GM18868 (cell line): ENCODE results near the gene TPM4.
"Not testable (repeated sequence)": the region's sequence is repeated elsewhere in the genome, so short reads cannot be mapped to it uniquely, and the experiment has no call there.

ENCODE experiments used
- ATAC-seq: cut with Tn5 transposase; IDR thresholded peaks from one replicate; pipeline ENCODE4 v1.9.1; 2021; ENCODE audit warnings: mild to moderate bottlenecking, moderate library complexity; ENCODE audit not compliant: unreplicated experiment

Gene TPM4

DNA sequence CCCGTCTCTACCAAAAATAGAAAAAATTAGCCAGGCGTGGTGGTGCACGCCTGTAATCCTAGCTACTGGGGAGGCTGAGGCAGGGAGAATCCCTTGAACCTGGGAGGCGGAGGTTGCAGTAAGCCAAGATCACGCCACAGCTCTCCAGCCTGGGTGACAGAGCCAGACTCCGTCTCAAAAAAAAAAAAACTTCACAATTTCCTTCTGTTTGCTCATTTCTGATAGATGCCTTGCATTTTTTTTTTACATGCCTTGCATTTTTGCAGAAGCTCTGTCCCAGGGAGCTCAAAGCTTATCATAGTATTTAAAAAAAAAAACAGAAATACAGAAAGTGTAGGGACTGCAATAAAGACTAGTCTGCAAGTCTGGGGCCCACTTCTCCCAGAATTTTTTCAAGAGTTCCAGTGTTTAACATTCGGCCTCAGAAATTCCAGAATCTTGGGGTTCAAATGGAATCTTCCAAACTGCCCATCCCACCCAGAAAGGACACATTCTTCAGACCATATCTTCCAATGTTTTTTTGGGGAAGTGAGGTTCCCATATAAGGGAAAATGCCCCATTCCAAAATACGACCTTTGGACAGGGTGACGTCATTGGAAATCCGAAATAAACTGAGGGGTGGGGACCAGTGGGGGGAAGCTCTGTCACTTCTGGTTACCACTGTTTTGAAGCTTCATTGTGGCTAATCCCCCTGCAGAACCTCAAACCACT is 18.2 kb downstream of the TPM4 start:
- no peak for ATAC-seq

DNA sequence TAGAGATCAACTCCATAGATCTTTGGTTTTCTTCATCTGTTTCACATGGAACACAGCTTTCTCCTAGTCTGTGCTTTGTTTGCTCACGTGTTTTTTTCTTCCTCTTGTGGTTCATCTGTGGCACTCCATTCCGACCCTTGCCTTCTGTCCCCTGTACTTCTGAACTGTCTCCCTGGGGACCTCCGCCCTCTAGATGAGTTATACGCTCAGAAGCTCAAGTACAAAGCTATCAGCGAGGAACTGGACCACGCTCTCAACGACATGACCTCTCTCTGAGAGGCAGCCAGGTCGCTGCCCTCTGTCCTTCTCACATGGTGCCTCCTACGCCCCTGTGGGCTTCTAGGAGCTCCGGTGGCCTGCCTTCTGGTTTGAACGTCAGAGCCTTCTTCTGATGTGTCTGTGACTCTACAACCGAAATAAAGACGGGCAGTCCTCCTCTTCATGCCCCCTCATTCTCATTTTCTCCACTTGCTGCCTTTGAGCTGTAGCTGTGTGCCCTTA is 18.8 kb downstream of the TPM4 start:
- no peak for ATAC-seq

DNA sequence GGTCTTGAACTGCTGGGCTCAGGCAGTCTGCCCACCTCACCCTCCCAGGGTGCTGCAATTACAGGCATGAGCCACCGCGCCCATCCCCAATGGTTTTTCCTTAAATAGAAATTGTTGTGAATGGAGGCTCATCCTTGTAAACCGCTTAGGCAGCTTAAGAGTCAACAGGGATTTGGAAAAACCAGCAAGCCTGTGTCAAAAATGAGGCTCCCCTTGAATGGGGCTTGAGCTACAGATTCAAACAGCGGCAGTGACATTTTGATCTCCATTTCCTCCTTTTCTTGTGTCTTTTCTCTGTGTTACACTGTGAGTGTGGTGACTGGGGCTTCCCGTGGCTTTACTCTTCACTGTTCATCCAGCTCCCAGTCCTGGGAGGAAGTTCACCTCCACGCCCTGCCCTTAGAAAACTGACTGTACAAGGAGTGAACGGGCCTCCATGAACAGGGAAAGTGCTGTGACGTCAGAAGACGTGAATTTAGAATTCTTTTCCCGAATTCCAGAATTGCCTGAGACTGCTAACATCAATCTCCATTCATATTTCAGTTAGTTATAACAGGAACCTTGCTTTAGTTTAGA is 20.1 kb downstream of the TPM4 start:
- no peak for ATAC-seq

DNA sequence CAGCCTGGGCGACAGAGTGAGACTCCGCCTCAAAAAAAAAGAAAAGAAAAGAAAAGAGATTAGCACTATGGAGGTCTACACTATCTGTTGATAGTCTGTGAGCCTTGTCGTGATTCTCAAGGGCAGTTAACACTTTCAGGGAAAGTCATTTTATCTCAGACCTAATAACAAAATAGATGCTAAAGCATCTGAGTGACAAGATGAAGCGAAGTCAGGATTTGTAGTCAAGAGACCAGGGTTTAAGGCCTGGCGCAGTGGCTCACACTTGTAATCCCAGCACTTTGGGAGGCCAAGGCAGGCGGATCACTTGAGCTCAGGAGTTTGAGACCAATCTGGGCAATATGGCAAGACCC is 22.1 kb downstream of the TPM4 start:
- ATAC-seq = no peak

DNA sequence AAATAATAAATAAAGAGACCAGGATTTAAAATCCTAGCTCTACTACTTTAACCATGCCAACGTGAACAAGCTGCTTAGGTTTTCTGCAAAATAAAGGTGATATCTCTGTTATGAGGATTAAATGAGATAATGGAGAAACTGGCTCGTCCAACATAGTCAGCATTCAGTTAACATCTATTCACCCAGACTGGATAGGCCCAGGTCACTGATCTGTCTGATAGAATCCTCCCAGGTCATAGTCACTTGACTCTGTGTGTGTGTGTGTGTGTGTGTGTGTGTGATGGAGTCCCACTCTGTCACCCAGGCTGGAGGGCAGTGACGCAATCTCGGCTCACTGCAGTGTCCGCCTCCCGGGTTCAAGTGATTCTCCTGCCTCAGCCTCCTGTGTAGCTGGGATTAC is 22.5 kb downstream of the TPM4 start:
- ATAC-seq = no peak

DNA sequence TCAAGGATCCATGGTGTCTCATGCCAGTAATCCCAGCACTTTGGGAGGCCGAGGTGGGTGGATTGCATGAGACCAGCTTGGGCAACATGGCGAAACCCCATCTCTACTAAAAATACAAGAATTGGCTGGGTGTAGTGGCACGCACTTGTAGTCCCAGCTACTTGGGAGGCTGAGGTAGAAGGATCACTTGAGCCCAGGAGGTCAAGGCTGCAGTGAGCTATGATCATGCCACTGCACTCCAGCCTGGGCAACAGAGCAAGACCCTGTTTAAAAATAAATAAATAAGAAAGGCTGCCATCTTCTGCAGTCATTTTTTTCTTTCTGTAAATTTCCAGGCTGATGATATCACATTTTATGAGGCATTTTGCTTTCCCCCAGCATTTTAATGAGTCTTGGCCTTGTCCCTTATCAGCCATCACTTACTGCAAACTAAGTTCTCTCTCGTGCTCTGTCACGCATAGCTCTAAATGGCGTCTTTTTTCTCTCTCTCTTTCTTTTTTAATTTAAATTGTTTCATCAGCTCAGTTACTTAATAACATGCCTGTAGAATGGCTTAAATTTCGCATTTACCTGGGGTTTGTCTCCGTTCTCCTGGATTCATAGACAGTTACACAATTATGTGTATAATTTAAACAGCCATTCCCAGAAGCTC is 23.1 kb downstream of the TPM4 start:
- not testable (repeated sequence) for ATAC-seq

DNA sequence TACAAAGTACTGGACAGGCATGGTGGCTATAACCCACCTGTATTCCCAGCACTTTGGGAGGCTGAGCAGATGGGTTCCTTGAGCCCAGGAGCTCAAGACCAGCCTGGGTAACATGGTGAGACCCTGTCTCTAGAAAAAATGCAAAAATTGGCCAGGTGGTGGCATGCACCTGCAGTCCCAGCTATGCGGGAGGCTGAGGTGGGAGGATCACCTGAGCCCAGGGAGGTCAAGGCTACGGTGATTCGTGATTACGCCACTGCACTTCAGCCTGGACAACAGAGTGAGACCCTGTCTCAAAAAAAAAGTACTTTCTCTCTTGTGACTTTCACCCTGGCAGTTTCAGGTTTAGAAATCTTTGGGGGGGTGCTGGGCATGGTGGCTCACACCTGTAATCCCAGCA is 24.2 kb downstream of the TPM4 start:
- no peak for ATAC-seq

DNA sequence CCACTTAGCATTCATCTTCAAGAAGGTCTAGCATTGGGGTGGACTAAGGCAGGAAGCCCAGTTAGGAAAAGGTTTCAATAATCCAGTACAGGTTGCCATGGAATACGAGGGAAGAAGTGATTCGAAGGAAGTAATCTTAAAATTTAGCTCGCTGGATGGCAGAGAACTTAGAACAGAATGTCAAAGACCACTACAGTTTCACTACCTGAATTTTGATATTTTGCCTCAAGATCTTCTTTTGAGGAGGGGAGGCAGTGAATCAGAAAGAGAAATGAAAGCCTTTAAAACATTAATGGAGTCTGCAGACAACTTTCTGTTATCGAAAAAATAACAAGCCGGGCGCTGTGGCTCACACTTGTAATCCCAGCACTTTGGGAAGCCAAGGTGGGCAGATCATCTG is 28.4 kb downstream of the TPM4 start:
- ATAC-seq = no peak

DNA sequence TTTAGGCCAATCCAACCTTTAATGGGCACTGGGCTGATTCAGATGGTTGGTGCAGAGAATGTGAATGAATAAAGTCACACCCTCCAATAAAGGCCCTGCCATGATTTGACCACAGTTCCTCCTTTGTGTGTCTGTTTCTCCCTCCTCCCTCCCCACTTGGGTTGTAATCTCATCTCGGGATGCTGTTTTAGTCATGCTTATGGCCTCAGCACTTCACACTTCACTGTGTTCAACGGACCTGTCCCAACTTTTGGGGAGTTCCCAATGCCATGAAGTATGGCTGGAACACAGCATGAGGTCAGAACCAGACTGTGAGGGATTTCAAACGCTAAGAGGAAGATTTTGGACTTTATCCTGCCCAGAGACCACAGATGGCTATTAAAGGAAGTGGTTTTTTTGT is 29.8 kb downstream of the TPM4 start:
- ATAC-seq = no peak

DNA sequence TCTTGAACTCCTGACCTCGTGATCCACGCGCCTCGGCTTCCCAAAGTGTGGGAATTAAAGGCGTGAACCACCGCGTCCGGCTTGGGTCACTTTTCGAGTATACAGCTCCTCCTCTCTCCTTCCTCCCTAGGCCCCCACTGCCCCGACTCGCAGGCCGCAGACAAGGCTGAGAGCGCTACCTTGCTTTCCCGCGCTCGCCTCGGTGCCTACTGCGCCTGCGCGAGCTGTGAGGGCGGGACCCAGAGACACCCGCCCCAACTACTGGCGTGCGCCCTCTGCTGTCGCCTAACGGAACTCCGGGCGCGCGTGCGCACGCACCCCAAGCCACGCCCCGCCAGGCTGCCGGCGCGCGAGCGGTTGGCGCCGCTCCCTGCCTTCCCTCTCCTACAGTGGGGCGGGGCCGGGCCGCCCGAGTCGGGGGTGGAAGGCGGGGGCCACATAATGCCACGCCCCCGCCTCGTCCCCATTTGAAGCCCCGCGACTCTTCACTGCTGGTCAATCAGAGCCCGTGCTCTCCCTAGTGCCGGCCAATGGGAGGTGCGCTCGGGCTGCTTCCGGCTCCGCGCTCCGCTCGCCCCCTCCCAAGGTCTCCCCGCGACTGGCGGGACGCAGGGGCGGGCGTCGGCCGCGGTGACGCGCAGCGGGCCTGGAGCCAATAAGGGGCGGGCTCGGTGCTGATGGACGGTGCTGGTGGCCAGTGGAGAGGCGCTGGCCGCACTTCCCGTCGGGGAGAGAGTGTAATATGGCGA is 35.0 kb downstream of the TPM4 start, which contains the start of gene RAB8A:
TSS of gene RAB8A (plus strand) at position 730 of the 749 bp plus-strand sequence. CDS start at position 743, 13 bp downstream.
- ATAC-seq = peak; percentile 89

DNA sequence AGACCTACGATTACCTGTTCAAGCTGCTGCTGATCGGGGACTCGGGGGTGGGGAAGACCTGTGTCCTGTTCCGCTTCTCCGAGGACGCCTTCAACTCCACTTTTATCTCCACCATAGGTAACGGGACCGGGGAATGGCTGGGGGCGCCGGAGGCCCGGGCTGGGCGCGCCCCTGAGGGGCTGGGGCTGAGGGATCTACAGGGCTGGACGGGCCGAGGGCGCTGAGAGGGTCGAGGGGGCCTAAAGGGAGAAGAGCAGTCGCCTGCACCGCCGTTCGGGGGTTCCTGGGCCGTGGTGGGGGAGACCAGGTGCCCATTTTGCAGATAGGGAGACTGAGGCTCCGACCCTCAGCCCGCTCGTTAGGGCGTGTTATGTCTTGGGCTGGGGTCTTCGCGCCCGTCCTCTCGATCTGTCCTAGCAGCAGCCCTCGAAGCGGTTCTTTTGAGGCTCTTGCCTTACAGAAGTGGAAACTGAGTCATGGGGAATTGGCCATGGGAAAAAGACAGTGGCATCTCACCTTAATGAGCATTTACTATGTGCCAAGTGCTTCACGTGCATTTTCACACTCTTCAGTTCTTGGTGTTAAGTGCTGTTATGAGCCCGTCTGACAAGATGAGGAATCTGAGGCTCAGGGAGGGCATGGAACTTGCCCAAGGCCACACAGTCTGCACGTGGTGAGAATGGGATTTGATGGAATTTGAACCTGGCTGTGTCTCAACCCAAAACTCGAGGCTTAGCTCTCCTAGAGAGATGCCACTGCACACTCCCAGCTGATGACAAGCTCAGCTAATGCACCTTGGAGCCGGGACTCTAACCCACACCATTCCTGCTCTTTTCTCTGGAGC is 35.8 kb downstream of the TPM4 start:
- no peak for ATAC-seq

DNA sequence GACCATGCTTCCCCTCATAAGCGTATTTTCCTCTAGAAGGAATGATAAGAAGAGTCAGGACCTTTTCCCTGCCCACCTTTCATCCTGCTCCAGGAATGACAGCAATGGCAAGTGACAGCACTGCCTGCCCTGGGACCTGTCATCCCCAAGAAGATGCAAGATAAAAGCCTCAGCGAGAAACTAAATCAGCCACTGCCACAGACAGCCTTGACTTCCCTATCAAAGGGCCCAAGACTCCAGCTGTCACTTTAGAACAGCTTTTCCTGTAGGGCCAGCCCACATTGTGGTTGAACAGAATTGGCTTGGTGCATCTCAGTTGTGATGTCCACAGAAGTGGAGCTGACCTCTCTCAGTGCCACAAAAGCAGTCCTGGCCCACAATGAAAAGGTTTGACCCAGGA is 36.5 kb downstream of the TPM4 start:
- ATAC-seq = no peak

DNA sequence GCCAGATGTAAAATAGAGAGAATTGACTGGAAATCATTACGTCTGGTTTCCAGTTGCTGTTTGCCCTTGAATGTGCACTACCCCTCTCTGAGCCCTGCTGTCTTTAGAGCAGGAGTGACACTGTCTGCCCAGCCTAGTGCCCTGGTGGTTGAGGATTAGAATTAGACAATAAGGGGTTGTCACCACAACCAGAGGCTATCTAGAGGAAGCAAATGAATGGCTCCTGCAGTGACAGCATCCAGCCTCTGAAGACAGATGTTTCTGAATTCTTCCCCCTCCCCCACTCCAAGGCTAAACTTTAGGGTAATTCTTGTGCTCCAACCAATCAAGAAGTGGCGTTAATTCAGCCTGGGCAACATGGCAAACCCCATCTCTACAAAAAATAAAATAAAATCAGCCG is 37.4 kb downstream of the TPM4 start:
- ATAC-seq = no peak

DNA sequence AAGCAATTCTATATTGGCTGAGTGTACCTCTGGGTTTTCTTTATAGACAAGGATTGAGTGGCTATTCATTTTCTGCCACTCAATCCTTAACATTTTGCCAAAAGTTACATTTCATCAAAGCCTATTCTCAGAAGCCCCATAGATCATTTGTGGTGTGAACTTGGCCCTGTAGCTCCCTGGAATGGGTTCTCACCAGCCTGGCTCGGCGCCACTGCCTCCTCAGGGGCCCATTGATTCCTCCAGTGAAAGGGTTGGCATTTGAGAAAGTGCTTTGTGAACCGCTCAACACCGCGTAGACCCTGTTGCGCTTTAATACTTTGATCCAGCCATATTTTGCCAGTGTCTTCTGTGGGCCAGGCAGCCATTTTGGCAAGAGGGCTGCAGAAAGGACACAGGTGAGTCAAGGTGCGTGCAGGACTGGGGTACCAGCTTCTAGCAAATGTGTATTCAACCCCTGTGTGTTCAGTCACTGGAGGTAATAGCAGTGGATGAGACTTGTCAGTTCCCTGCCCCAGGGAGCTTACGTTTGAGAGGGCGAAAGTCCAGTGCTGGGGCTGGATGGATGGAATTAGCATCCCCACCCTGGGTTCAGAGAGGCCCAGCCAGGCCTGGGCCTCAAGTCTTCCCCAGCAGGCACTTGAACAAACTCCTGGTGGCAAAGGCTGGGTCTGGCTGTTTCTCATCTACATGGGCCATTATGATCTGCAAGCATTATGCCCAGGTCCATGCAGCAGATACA is 39.2 kb downstream of the TPM4 start:
- no peak for ATAC-seq

DNA sequence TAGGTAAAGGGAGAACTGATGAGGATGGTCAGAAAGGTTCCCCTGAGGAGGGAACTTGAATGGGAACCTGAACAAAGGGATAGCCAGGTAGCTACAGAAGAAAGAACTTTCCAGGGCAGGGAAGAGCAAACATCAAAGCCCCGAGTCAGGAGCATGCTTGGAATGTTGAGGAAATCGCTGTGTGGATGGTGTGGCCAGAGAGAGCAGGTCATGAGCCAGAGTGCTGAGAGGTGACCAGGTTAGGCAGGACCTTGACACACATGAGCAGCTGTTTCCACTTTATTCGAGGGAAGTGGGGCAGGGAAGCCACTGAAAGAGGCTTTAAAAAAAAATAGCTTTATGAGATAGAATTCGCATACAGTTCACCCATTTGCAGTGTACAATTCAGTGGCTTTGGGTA is 39.8 kb downstream of the TPM4 start:
- ATAC-seq = no peak

DNA sequence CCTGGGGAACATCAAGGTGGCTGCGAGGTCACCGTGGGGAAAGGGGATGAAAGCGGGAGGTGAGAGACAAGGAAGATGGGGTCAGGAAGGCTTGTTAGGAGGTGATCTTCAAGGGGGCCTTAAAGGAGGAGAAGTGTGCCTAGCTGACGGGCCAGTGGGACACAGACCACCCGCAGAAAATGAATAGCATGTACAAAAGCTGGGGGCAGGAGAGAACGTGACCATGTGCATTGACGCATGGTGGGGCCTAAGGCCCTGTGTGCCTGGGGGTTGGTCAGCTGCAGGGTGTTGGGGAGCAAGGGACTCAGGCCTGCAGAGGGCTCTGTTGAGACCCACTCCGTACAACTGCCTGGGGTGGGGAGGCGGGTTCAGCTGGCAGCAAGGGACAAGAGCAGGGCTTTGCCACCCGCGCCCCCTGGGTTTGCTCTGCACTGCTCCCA is 41.3 kb downstream of the TPM4 start:
- no peak for ATAC-seq

DNA sequence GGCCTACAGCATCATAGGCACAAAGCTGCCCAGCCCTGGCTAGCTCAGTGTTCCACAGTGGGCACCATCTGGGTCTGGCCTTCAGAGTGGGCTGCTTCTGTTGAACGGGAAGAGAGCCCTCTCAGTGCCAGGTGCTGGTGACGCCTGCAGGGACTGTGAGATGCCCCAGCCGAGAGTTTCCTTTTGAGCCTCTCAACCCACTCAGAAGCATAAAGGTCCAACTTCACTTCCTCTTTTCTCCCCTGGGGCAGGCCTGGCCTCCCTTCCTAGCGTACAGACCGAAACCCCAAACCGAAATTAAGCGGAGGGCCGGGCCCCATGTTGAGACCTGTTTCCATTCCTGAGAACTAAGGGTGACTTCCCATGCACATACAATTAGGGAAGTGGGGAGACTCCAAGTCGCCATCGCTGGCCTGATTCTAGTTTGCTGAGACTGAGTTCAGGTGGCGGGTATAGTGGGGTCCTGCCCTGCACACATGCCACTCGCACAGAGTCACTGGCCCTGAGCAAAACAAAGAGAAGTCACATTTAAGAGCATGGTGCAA is 42.3 kb downstream of the TPM4 start:
- ATAC-seq = peak; percentile 79

DNA sequence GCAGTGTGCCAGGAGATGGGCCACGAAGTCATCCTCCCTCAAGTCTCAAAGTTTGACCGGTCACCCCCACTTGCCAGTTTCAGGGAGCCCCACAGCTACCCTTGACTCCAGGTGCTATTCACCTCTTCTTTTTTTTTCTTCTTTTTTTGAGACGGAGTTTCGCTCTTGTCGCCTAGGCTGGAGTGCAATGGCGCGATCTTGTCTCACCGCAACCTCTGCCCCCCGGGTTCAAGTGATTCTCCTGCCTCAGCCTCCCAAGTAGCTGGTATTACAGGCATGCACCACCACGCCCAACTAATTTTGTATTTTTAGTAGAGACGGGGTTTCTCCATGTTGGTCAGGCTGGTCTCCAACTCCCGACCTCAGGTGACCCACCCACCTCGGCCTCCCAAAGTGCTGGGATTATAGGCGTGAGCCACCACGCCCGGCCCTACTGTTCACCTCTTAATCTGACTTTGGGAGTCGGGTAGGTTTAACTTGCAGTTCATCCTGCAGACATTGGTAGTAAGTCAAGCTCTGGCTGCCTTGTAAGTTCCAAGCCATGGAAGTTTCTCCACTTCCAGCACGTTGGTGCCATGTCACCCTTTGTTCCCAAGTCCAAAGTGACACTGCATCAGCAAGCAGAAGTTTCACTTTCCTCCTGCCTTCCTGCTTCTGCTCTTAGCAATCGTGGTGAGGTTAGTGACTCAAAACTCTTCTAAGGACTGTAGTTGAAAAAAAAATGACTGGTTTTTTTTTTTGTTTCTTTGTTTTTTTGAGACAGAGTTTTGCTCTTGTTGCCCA is 43.0 kb downstream of the TPM4 start:
- ATAC-seq = not testable (repeated sequence)

DNA sequence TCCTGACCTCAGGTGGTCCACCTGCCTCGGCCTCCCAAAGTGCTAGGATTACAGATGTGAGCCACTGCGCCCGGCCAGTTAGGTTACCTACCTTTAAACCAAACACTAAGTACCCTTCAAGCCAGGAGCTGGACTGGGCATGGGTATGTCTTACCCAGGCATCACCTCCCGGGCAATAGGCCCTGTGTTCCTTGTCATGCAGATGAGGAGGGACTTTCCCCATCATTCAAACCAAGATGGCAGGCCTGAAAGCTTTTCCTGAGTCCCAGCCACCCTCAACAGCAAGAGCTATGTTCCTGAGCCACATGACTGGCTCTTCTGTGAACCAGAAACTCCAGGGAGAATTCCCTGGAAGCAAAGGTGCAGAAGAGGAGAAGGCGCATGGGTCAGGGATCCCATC is 44.8 kb downstream of the TPM4 start:
- ATAC-seq = no peak
